IMR-90 (cell line): ENCODE measurements around the gene STPG1. TPM values are rescaled to one million over a fixed set of nuclear protein-coding genes. Genes with fewer than 3 reads are reported as not detected.

Experiments
- ATAC-seq: fragments of 200-7000 bp; cut with Tn5 transposase; 2 replicates; pipeline ENCODE4 v1.9.1; 2020; ENCODE audit warnings: low read depth, mild to moderate bottlenecking, moderate library complexity
- BruUV-seq: library from RNA; stranded (reverse); fragments of 400-500 nt; replicated peaks from 2 replicates; lab custom pipeline; 2021; lab: Mats Ljungman, UMichigan
- CTCF ChIA-PET: fragments of 300-600 bp; formaldehyde crosslinking; extraction: SDS; loops from one replicate; lab custom pipeline; 2021; ENCODE audit warnings: antibody characterized with exemption; lab: Yijun Ruan, JAX
- POLR2A ChIA-PET: fragments of 300-600 bp; sonication (Branson Sonifier 250); formaldehyde crosslinking; loops from one replicate; lab custom pipeline; 2022; ENCODE audit warnings: antibody characterized with exemption; ENCODE audit not compliant: unreplicated experiment; lab: Charles Lee
- DNase-seq: peaks from one replicate; pipeline ENCODE4 v3.0.0; 2013
- H2AFZ ChIP-seq: replicated peaks from 2 replicates; pipeline ENCODE3; 2013; ENCODE audit warnings: low read length, mild to moderate bottlenecking; ENCODE audit not compliant: poor library complexity
- H2AK5ac ChIP-seq: 2 replicates; pipeline ENCODE4 v1.6.1; 2013; ENCODE audit warnings: low read depth, low read length, inconsistent platforms
- H2AK9ac ChIP-seq: replicated peaks from 2 replicates; pipeline ENCODE3; 2013; ENCODE audit warnings: mild to moderate bottlenecking, low read depth, low read length, moderate library complexity; ENCODE audit not compliant: poor library complexity
- H2BK120ac ChIP-seq: 2 replicates; pipeline ENCODE4 v1.6.1; 2013; ENCODE audit warnings: low read depth, low read length, inconsistent platforms
- H2BK15ac ChIP-seq: 3 replicates; pipeline ENCODE4 v1.6.1; 2013; ENCODE audit warnings: low read depth, low read length, inconsistent platforms
- H2BK20ac ChIP-seq: 2 replicates; pipeline ENCODE4 v1.6.1; 2013; ENCODE audit warnings: low read depth, mild to moderate bottlenecking, inconsistent platforms, low read length, moderate library complexity
- H2BK5ac ChIP-seq: 2 replicates; pipeline ENCODE4 v1.6.1; 2013; ENCODE audit warnings: mild to moderate bottlenecking, low read depth, low read length, inconsistent platforms; ENCODE audit not compliant: poor library complexity, severe bottlenecking
- H3K14ac ChIP-seq: replicated peaks from 2 replicates; pipeline ENCODE4 v1.6.1; 2013; ENCODE audit warnings: low read depth, low read length, inconsistent platforms
- H3K18ac ChIP-seq: 2 replicates; pipeline ENCODE4 v1.6.1; 2013; ENCODE audit warnings: low read depth, low read length, control low read depth
- H3K23ac ChIP-seq: 2 replicates; pipeline ENCODE4 v1.6.1; 2013; ENCODE audit warnings: low read depth, low read length, inconsistent platforms
- H3K27ac ChIP-seq: 2 replicates; pipeline ENCODE4 v1.5.1; 2013; ENCODE audit warnings: mild to moderate bottlenecking, control low read depth, low read length; ENCODE audit not compliant: insufficient read depth
- H3K27me3 ChIP-seq: 2 replicates; pipeline ENCODE4 v1.6.1; 2013; ENCODE audit warnings: low read length; ENCODE audit not compliant: control insufficient read depth, insufficient read depth
- H3K36me3 ChIP-seq: 2 replicates; pipeline ENCODE4 v1.6.1; 2013; ENCODE audit warnings: low read length, mixed read lengths; ENCODE audit not compliant: control insufficient read depth, insufficient read depth
- H3K4ac ChIP-seq: 2 replicates; pipeline ENCODE4 v1.6.1; 2013; ENCODE audit warnings: low read depth, low read length, inconsistent platforms
- H3K4me1 ChIP-seq: 2 replicates; pipeline ENCODE4 v1.6.1; 2013; ENCODE audit warnings: low read length, mixed read lengths; ENCODE audit not compliant: control insufficient read depth, insufficient read depth
- H3K4me2 ChIP-seq: 2 replicates; pipeline ENCODE4 v1.6.1; 2013; ENCODE audit warnings: low read depth, mild to moderate bottlenecking, control low read depth, low read length, moderate library complexity
- H3K4me3 ChIP-seq: 2 replicates; pipeline ENCODE4 v1.5.1; 2013; ENCODE audit warnings: low read depth, mild to moderate bottlenecking, control low read depth, low read length, moderate library complexity; ENCODE audit not compliant: insufficient read depth
- H3K56ac ChIP-seq: 2 replicates; pipeline ENCODE4 v1.6.1; 2013; ENCODE audit warnings: low read length, inconsistent platforms; ENCODE audit not compliant: insufficient read depth; ENCODE audit errors: extremely low read depth
- H3K79me1 ChIP-seq, 2 experiments: 2 replicates each; pipeline ENCODE4 v1.6.1; 2013; ENCODE audit warnings: low read length in 2 of 2, inconsistent platforms in 1 of 2, low read depth in 1 of 2
- H3K9ac ChIP-seq: 2 replicates; pipeline ENCODE4 v1.6.1; 2013; ENCODE audit warnings: low read depth, low read length, control low read depth
- H3K9me1 ChIP-seq: 2 replicates; pipeline ENCODE4 v1.6.1; 2013; ENCODE audit warnings: low read length, inconsistent platforms; ENCODE audit not compliant: insufficient read depth
- H3K9me3 ChIP-seq: 2 replicates; pipeline ENCODE4 v1.6.1; 2013; ENCODE audit warnings: low read length; ENCODE audit not compliant: control insufficient read depth, insufficient read depth
- H4K20me1 ChIP-seq: 2 replicates; pipeline ENCODE4 v1.6.1; 2013; ENCODE audit warnings: low read length, inconsistent platforms; ENCODE audit not compliant: insufficient read depth
- H4K5ac ChIP-seq: 2 replicates; pipeline ENCODE4 v1.6.1; 2013; ENCODE audit warnings: mild to moderate bottlenecking, low read depth, low read length, control low read depth
- H4K8ac ChIP-seq, 2 experiments: 2 replicates each; pipeline ENCODE4 v1.6.1; 2013; ENCODE audit warnings: low read depth in 2 of 2, low read length in 2 of 2, control low read depth in 1 of 2, inconsistent platforms in 1 of 2
- H4K91ac ChIP-seq: 2 replicates; pipeline ENCODE4 v1.6.1; 2013; ENCODE audit warnings: low read depth, low read length, inconsistent platforms; ENCODE audit not compliant: insufficient read depth
- BHLHE40 ChIP-seq: fragments of 150-350 bp; IDR thresholded peaks from 2 replicates; pipeline ENCODE4 v1.6.1; 2016; ENCODE audit warnings: mild to moderate bottlenecking, low read depth, low read length
- CEBPB ChIP-seq: IDR thresholded peaks from 2 replicates; pipeline ENCODE4 v1.6.1; 2012; ENCODE audit warnings: low read depth, low read length, improper control_type of control experiment
- CHD1 ChIP-seq: IDR thresholded peaks from 2 replicates; pipeline ENCODE4 v1.6.1; 2012; ENCODE audit warnings: low read depth, low read length, improper control_type of control experiment
- ELK1 ChIP-seq: fragments of 150-350 bp; IDR thresholded peaks from 2 replicates; pipeline ENCODE4 v1.6.1; 2016; ENCODE audit warnings: low read depth, mild to moderate bottlenecking, low read length, moderate library complexity, borderline replicate concordance
- FOS ChIP-seq: fragments of 150-350 bp; IDR thresholded peaks from 2 replicates; pipeline ENCODE4 v1.6.1; 2016; ENCODE audit warnings: low read depth, low read length
- MAFK ChIP-seq: IDR thresholded peaks from 2 replicates; pipeline ENCODE4 v1.6.1; 2012; ENCODE audit warnings: low read depth, low read length, improper control_type of control experiment
- MAZ ChIP-seq: IDR thresholded peaks from 2 replicates; pipeline ENCODE4 v1.6.1; 2012; ENCODE audit warnings: low read depth, mild to moderate bottlenecking, low read length, improper control_type of control experiment, moderate library complexity, borderline replicate concordance
- MXI1 ChIP-seq: IDR thresholded peaks from 2 replicates; pipeline ENCODE4 v1.6.1; 2012; ENCODE audit warnings: low read depth, mild to moderate bottlenecking, low read length, moderate library complexity, borderline replicate concordance
- NFE2L2 ChIP-seq: fragments of 150-350 bp; IDR thresholded peaks from 2 replicates; pipeline ENCODE4 v1.6.1; 2016; ENCODE audit warnings: low read depth, mild to moderate bottlenecking, low read length
- POLR2A ChIP-seq: IDR thresholded peaks from 2 replicates; pipeline ENCODE4 v1.6.1; 2012; ENCODE audit warnings: mild to moderate bottlenecking, low read depth, low read length
- RAD21 ChIP-seq: IDR thresholded peaks from 2 replicates; pipeline ENCODE4 v1.6.1; 2012; ENCODE audit warnings: low read length, improper control_type of control experiment
- RCOR1 ChIP-seq: IDR thresholded peaks from 2 replicates; pipeline ENCODE4 v1.6.1; 2012; ENCODE audit warnings: mild to moderate bottlenecking, low read length, improper control_type of control experiment; ENCODE audit not compliant: insufficient replicate concordance
- RFX5 ChIP-seq: IDR thresholded peaks from 2 replicates; pipeline ENCODE4 v1.8.0; 2012; ENCODE audit warnings: low read depth, mild to moderate bottlenecking, low read length, moderate library complexity
- SMC3 ChIP-seq: fragments of 150-350 bp; IDR thresholded peaks from 2 replicates; pipeline ENCODE4 v1.6.1; 2016; ENCODE audit warnings: low read depth, mild to moderate bottlenecking, antibody characterized with exemption, low read length, moderate library complexity
- WGBS, 2 experiments: methylation state at CpG; one replicate each; pipeline versions ENCODE4 v1.1.5 to v1.1.7; 2013; ENCODE audit warnings: missing lambda C conversion rate in 2 of 2; ENCODE audit not compliant: insufficient read length in 1 of 2; ENCODE audit errors: extremely low coverage in 2 of 2; 5-methylcytosine and 5-hydroxymethylcytosine counted together
- dilution Hi-C: fragments of 300-500 bp; cut with HindIII; formaldehyde crosslinking; loops from one replicate; pipeline ENCODE4 v1.14.3; 2018; ENCODE audit warnings: low sequenced_read_pairs; ENCODE audit not compliant: unreplicated experiment
- in situ Hi-C: fragments of 300-500 bp; cut with MboI; formaldehyde crosslinking; loops from 3 replicates; pipeline ENCODE4 v1.14.3; 2019; ENCODE audit warnings: low sequenced_read_pairs, inconsistent platforms, mixed read lengths
- intact Hi-C: fragments of 100-400 bp; cut with micrococcal nuclease; formaldehyde crosslinking; loops from 2 replicates; pipeline ENCODE4 v1.10.0; 2022
- polyA plus RNA-seq, 3 experiments: library from polyadenylated mRNA; depleted of rRNA; stranded (reverse); fragments of >200 nt; gene quantifications; 2 replicates each; pipeline ENCODE4 v1.2.3, GENCODE V29; 2012; ENCODE audit warnings: low replicate concordance in 1 of 3
- total RNA-seq: library from RNA; depleted of rRNA; stranded (reverse); fragments of >200 nt; gene quantifications from 2 replicates; pipeline ENCODE4 v1.2.3, GENCODE V29; 2012
- TF ChIP-seq, protein P1 (sequence below): fragments of 150-350 bp; IDR thresholded peaks from 2 replicates; pipeline ENCODE4 v1.6.1; 2017; ENCODE audit warnings: mild to moderate bottlenecking, antibody characterized with exemption, low read length, low read depth
- TF ChIP-seq, protein P2 (sequence below): conservative IDR thresholded peaks from 2 replicates; pipeline ENCODE4 v1.5.1; 2012; ENCODE audit warnings: mild to moderate bottlenecking, low read depth, low read length, improper control_type of control experiment

Gene STPG1
- total and polyA plus RNA-seq, 2 of the 4 experiments (the other 2 are of a cell fraction) = 3.0 to 6.5 TPM

DNA sequence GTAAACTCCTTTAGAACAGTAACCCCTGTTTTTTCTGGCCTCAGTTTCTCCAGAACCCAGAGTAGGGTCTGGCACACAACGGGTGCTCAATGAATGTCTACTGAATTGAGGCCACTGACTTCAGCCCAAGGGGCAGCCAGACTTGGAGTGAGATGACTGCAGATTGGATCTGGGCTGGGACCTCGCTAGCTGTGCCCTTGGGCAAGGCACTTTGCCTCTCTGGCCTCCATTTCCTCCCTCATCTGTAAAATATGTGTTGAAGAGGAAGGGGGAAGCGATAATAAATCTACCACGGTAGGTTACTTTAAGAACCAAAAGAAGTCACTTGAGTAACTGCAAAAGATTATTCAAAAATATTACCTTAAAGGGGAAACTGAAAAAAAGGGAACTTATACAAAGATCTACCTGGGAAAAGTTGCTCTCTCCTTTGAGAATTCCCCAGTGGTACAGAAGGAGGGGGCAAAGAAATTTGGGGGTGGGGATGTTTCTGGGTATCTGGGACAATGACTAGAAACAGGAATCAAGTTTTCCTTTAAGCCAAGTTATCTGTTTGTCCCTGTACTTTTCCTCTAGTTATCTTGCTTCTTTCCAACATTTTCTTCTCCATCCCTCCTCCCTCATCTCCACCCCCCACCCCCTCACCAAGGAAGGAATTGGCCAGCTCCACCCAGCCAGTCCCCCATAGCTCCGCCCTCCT lies 94.8 kb downstream of the STPG1 start:
- ATAC-seq (no peak), DNase-seq (no peak)
- ChIA-PET POLR2A (no interaction called here), CTCF (interaction anchor here (0.7 kb wide), 2 partner anchors 21 to 475 kb away, joined by 3 read pairs; no protein-coding TSS in a partner anchor)
- no peak overlapping the region for H3K56ac ChIP-seq
- WGBS, 2 experiments = no CpG with 5 or more reads among the region's 5 CpGs
- H3K14ac ChIP-seq = no peak overlapping the region
- no peak overlapping the region for H2AFZ ChIP-seq
- no peak overlapping the region for H2BK20ac ChIP-seq
- no peak overlapping the region for H3K4ac ChIP-seq
- no peak overlapping the region for H4K8ac ChIP-seq
- H4K5ac ChIP-seq = no peak overlapping the region
- H3K79me1 ChIP-seq = no peaks in the 10 kb centered on the region
- H3K23ac ChIP-seq = no peak overlapping the region
- peaks cover 64% of the 10 kb centered on the region for H3K27me3 ChIP-seq
- H3K9me3 ChIP-seq = no peaks in the 10 kb centered on the region
- no peak overlapping the region for H3K4me2 ChIP-seq
- no peak overlapping the region for H3K4me3 ChIP-seq
- no peaks in the 10 kb centered on the region; the same call in 1 of the 2 replicates for H3K9me1 ChIP-seq
- TF ChIP-seq BHLHE40 (no peak), SMC3 (no peak), CHD1 (no peak), MXI1 (no peak), MAZ (no peak), NFE2L2 (no peak), CEBPB (no peak), RFX5 (no peak), ELK1 (no peak), RAD21 (no peak), MAFK (no peak), RCOR1 (no peak), POLR2A (no peak), FOS (no peak)
- TF ChIP-seq, protein P1, sequence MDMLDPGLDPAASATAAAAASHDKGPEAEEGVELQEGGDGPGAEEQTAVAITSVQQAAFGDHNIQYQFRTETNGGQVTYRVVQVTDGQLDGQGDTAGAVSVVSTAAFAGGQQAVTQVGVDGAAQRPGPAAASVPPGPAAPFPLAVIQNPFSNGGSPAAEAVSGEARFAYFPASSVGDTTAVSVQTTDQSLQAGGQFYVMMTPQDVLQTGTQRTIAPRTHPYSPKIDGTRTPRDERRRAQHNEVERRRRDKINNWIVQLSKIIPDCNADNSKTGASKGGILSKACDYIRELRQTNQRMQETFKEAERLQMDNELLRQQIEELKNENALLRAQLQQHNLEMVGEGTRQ = no peak
- TF ChIP-seq, protein P2, sequence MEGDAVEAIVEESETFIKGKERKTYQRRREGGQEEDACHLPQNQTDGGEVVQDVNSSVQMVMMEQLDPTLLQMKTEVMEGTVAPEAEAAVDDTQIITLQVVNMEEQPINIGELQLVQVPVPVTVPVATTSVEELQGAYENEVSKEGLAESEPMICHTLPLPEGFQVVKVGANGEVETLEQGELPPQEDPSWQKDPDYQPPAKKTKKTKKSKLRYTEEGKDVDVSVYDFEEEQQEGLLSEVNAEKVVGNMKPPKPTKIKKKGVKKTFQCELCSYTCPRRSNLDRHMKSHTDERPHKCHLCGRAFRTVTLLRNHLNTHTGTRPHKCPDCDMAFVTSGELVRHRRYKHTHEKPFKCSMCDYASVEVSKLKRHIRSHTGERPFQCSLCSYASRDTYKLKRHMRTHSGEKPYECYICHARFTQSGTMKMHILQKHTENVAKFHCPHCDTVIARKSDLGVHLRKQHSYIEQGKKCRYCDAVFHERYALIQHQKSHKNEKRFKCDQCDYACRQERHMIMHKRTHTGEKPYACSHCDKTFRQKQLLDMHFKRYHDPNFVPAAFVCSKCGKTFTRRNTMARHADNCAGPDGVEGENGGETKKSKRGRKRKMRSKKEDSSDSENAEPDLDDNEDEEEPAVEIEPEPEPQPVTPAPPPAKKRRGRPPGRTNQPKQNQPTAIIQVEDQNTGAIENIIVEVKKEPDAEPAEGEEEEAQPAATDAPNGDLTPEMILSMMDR = no peak
- no peak overlapping the region for H2BK120ac ChIP-seq
- H2BK5ac ChIP-seq = no peak overlapping the region
- no peaks in the 10 kb centered on the region for H3K36me3 ChIP-seq
- intact Hi-C loops (no loop called here), dilution Hi-C loops (no loop called here), in situ Hi-C loops (no loop called here)
- no peak overlapping the region for H4K91ac ChIP-seq
- H3K9ac ChIP-seq = no peak overlapping the region
- H2AK9ac ChIP-seq = no peak overlapping the region
- H3K27ac ChIP-seq = no peak overlapping the region
- H4K20me1 ChIP-seq = no peaks in the 10 kb centered on the region
- peaks cover 10% of the 10 kb centered on the region for H3K4me1 ChIP-seq
- no peak overlapping the region for H2AK5ac ChIP-seq
- no TSS peak for BruUV-seq
- H3K18ac ChIP-seq = no peak overlapping the region
- H2BK15ac ChIP-seq = no peak overlapping the region
